Ovary (tissue), 3 donors: ENCODE results near the gene MESD.

ENCODE experiments used
- POLR2A ChIP-seq: fragments of 450-650 bp; IDR thresholded peaks from one replicate; pipeline ENCODE4 v1.6.1; 2017; ENCODE audit warnings: antibody characterized with exemption, mild to moderate bottlenecking, moderate library complexity
- TF ChIP-seq, protein P1 (sequence below), 3 donors: fragments of 450-650 bp in 2 of 3; fragments of 200-600 bp in 1 of 3; IDR thresholded peaks; one replicate each; pipeline versions ENCODE4 v1.5.1 to v1.8.0; 2016 to 2022; ENCODE audit warnings: antibody characterized with exemption in 3 of 3, mild to moderate bottlenecking in 1 of 3
- donor health status: DM: no; HTN: no; CAD: no.

DNA sequence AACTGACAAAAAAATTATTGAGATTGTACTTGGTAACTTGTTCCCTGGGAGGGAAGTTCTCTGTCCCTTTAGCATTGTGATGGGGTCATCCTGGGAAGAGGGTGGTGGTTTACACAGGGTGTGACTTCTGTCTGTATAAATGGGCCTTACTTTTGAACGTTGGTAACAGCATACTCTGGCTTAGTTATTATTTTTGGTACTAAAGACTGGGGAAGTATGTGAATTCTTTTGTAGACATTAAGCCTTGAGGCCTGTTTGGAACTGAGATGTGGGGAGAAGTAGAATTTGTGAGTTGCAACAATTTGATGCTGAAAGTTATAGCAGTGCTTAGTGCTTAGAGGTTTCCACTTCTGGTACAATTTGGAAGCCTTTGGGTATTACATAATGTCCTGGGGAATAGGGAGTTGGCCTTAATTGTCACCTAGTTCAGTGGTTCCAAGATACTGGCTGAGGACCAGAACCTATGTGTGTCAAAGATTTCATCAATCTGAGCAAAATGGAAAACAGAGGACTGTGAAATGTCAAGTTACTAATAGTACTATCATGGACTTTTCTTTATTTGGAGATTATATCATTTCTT is 27.0 kb upstream of the MESD start:
- no peak for TF ChIP-seq POLR2A
- TF ChIP-seq, protein P1, sequence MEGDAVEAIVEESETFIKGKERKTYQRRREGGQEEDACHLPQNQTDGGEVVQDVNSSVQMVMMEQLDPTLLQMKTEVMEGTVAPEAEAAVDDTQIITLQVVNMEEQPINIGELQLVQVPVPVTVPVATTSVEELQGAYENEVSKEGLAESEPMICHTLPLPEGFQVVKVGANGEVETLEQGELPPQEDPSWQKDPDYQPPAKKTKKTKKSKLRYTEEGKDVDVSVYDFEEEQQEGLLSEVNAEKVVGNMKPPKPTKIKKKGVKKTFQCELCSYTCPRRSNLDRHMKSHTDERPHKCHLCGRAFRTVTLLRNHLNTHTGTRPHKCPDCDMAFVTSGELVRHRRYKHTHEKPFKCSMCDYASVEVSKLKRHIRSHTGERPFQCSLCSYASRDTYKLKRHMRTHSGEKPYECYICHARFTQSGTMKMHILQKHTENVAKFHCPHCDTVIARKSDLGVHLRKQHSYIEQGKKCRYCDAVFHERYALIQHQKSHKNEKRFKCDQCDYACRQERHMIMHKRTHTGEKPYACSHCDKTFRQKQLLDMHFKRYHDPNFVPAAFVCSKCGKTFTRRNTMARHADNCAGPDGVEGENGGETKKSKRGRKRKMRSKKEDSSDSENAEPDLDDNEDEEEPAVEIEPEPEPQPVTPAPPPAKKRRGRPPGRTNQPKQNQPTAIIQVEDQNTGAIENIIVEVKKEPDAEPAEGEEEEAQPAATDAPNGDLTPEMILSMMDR (IDR thresholded peaks at IDR 0.05), result no peak
